Measurements from ENCODE around the gene ETV4.

Gene ETV4

DNA sequence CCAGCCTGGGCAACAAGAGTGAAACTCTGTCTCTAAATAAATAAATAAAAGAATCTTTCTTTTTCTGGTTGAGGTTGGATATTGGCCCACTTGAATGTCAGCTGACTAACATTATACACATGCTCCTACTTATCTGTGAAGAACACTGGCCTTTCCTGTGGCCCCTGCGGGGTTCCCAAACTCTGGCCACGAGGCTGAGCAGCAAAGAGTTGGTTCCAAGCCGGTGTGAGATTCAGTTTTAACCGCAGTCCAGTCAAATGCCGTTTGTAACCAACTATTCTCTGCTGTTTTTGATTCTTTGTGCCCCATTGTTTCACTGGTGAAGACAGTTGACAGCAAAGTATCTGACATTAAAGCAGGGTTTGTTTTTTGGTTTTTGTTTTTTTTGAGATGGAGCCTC lies 11.2 kb downstream of the ETV4 start:
- H2AFZ ChIP-seq (ENCODE audit: low read depth, low read length): no peak overlapping the region
- peak overlapping the region in 1 of 2 experiments; percentile 48 for H3K4ac ChIP-seq (ENCODE audit: low read depth in 1 of 2, low read length in 2 of 2)
- no peak overlapping the region for H3K9ac ChIP-seq (ENCODE audit: low read length)
- no peak overlapping the region for H3K4me3 ChIP-seq (ENCODE audit: insufficient read depth in 1 of 2, low read depth in 1 of 2, low read length in 2 of 2)
- H3K79me1 ChIP-seq (replicated peaks; ENCODE audit: low read length, poor library complexity, severe bottlenecking): peaks cover 6% of the 10 kb centered on the region
- H3K4me2 ChIP-seq (ENCODE audit: low read length, poor library complexity, severe bottlenecking): no peak overlapping the region
- peaks cover 15% of the 10 kb centered on the region for H3K4me1 ChIP-seq (ENCODE audit: control insufficient read depth, insufficient read depth, low read depth, low read length)
- H2BK5ac ChIP-seq (ENCODE audit: low read depth, low read length, poor library complexity, severe bottlenecking): no peak overlapping the region
- H4K8ac ChIP-seq (ENCODE audit: low read length): no peak overlapping the region
- WGBS: 87% methylated on average over 5 of the region's 5 CpGs
- H3K9me3 ChIP-seq (ENCODE audit: control insufficient read depth, low read length): no peaks in the 10 kb centered on the region
- H2AK5ac ChIP-seq (ENCODE audit: low read length, severe bottlenecking): no peak overlapping the region
- H3K27ac ChIP-seq (ENCODE audit: low read length, poor library complexity, severe bottlenecking): no peak overlapping the region
- H4K91ac ChIP-seq (ENCODE audit: low read length): no peak overlapping the region
- no peak overlapping the region for H3K23ac ChIP-seq (ENCODE audit: low read length in 2 of 2)
- H3K14ac ChIP-seq (ENCODE audit: low read length in 2 of 2): no peak overlapping the region
- H2BK120ac ChIP-seq (ENCODE audit: low read depth, low read length): peak overlapping the region; percentile 77
- peaks cover 0 to 4% of the 10 kb centered on the region in 2 experiments for H3K36me3 ChIP-seq (ENCODE audit: control insufficient read depth in 1 of 2, insufficient read depth in 2 of 2, low read depth in 1 of 2, low read length in 2 of 2)
- no peak for DNase-seq
- H2BK15ac ChIP-seq (ENCODE audit: low read depth, poor library complexity, severe bottlenecking): peak overlapping the region; percentile 26
- H2BK12ac ChIP-seq (ENCODE audit: low read length in 2 of 2): peak overlapping the region in 1 of 2 experiments; percentile 38
- H3K18ac ChIP-seq (ENCODE audit: low read depth in 1 of 2, low read length in 2 of 2): no peak overlapping the region
- no peaks in the 10 kb centered on the region for H3K27me3 ChIP-seq (ENCODE audit: control insufficient read depth in 1 of 2, insufficient read depth in 1 of 2, low read length in 2 of 2)

DNA sequence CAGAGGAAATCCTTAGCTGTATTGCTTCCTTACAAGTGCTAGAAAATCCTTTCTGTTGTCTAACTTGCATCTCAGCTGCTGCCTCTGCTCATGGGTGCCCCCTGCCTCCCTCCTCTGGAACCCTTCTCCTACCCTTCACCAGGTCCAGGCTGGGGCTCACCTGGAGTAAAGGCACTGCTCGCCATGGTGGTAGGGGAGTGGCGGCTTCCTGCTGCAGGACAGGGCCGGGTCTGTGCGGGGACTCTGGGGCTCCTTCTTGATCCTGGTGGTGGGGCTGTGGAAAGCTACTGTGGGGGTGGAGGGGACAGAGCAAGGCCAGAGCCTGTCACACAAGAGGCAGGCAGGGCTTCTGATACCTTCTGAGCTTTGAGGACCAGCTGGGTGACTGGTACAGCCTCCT lies 12.4 kb downstream of the ETV4 start:
- peak overlapping the region in 1 of 2 experiments; percentile 27 for H3K18ac ChIP-seq (ENCODE audit: low read depth in 1 of 2, low read length in 2 of 2)
- H3K27me3 ChIP-seq (ENCODE audit: control insufficient read depth in 1 of 2, insufficient read depth in 1 of 2, low read length in 2 of 2): no peaks in the 10 kb centered on the region
- peaks cover 1 to 14% of the 10 kb centered on the region in 2 experiments for H3K36me3 ChIP-seq (ENCODE audit: control insufficient read depth in 1 of 2, insufficient read depth in 2 of 2, low read depth in 1 of 2, low read length in 2 of 2)
- peaks cover 11% of the 10 kb centered on the region for H3K79me1 ChIP-seq (replicated peaks; ENCODE audit: low read length, poor library complexity, severe bottlenecking)
- H3K23ac ChIP-seq (ENCODE audit: low read length in 2 of 2): no peak overlapping the region
- H4K91ac ChIP-seq (ENCODE audit: low read length): no peak overlapping the region
- H2BK15ac ChIP-seq (ENCODE audit: low read depth, poor library complexity, severe bottlenecking): peak overlapping the region; percentile 15
- H3K27ac ChIP-seq (ENCODE audit: low read length, poor library complexity, severe bottlenecking): no peak overlapping the region
- no peak overlapping the region for H2BK5ac ChIP-seq (ENCODE audit: low read depth, low read length, poor library complexity, severe bottlenecking)
- H2BK12ac ChIP-seq (ENCODE audit: low read length in 2 of 2): peak overlapping the region in 1 of 2 experiments; percentile 30
- no peak for DNase-seq
- no peak overlapping the region for H3K9ac ChIP-seq (ENCODE audit: low read length)
- H2AFZ ChIP-seq (ENCODE audit: low read depth, low read length): no peak overlapping the region
- H3K4me1 ChIP-seq (ENCODE audit: control insufficient read depth, insufficient read depth, low read depth, low read length): peaks cover 23% of the 10 kb centered on the region
- H3K9me3 ChIP-seq (ENCODE audit: control insufficient read depth, low read length): no peaks in the 10 kb centered on the region
- peak overlapping the region; percentile 71 for H4K8ac ChIP-seq (ENCODE audit: low read length)
- H2AK5ac ChIP-seq (ENCODE audit: low read length, severe bottlenecking): no peak overlapping the region
- no peak overlapping the region for H2BK120ac ChIP-seq (ENCODE audit: low read depth, low read length)
- no peak overlapping the region for H3K14ac ChIP-seq (ENCODE audit: low read length in 2 of 2)
- H3K4ac ChIP-seq (ENCODE audit: low read depth in 1 of 2, low read length in 2 of 2): peak overlapping the region in 1 of 2 experiments; percentile 75
- 98% methylated on average over 4 of the region's 4 CpGs for WGBS
- no peak overlapping the region for H3K4me3 ChIP-seq (ENCODE audit: insufficient read depth in 1 of 2, low read depth in 1 of 2, low read length in 2 of 2)
- no peak overlapping the region for H3K4me2 ChIP-seq (ENCODE audit: low read length, poor library complexity, severe bottlenecking)

DNA sequence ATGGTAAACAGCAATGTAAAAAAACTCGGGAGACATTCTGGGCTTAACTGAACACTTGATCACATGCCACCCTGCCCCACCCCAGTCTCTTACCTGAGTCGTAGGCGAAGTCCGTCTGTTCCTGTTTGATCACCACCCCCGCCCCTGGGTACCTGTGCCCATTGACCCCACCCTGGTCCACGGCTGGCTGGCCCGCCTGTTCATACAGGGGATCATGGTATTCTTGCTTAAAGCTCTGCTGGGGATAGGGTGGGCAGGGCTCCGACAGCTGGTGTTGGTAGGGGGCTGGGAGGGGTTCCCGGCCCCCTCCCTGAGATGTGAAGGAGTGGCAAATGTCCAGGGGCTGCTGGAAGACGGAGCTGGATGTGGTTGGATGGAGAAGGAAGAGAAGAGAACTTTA lies 13.6 kb downstream of the ETV4 start:
- 96% methylated on average over 9 of the region's 10 CpGs for WGBS

DNA sequence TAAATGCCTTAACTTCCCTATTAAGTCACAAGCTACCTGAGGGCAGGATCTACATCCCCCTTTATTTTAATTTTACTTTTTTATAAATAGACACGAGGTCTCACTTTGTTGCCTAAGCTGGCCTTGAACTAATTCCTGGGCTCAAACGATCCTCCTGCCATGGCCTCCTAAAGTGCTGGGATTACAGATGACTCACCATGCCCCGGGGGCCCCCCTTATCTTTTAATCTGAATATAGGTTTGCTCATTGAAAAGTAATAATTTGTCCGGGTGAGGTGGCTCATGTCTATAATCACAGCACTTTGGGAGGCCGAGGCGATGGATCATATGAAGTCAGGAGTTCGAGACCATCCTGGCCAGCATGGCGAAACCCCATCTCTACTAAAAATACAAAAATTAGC lies 14.2 kb downstream of the ETV4 start:
- H3K4me2 ChIP-seq (ENCODE audit: low read length, poor library complexity, severe bottlenecking): no peak overlapping the region
- no peak overlapping the region for H3K18ac ChIP-seq (ENCODE audit: low read depth in 1 of 2, low read length in 2 of 2)
- peaks cover 25% of the 10 kb centered on the region for H3K4me1 ChIP-seq (ENCODE audit: control insufficient read depth, insufficient read depth, low read depth, low read length)
- H3K14ac ChIP-seq (ENCODE audit: low read length in 2 of 2): no peak overlapping the region
- H3K4me3 ChIP-seq (ENCODE audit: insufficient read depth in 1 of 2, low read depth in 1 of 2, low read length in 2 of 2): no peak overlapping the region
- H3K27ac ChIP-seq (ENCODE audit: low read length, poor library complexity, severe bottlenecking): no peak overlapping the region
- H3K9ac ChIP-seq (ENCODE audit: low read length): no peak overlapping the region
- H4K8ac ChIP-seq (ENCODE audit: low read length): no peak overlapping the region
- no peak overlapping the region for H2BK5ac ChIP-seq (ENCODE audit: low read depth, low read length, poor library complexity, severe bottlenecking)
- peak overlapping the region; percentile 15 for H2BK15ac ChIP-seq (ENCODE audit: low read depth, poor library complexity, severe bottlenecking)
- no peaks in the 10 kb centered on the region for H3K9me3 ChIP-seq (ENCODE audit: control insufficient read depth, low read length)
- DNase-seq: peak; percentile 16
- H2BK12ac ChIP-seq (ENCODE audit: low read length in 2 of 2): no peak overlapping the region
- H2AK5ac ChIP-seq (ENCODE audit: low read length, severe bottlenecking): no peak overlapping the region
- H4K91ac ChIP-seq (ENCODE audit: low read length): no peak overlapping the region
- no peak overlapping the region for H3K4ac ChIP-seq (ENCODE audit: low read depth in 1 of 2, low read length in 2 of 2)
- H3K27me3 ChIP-seq (ENCODE audit: control insufficient read depth in 1 of 2, insufficient read depth in 1 of 2, low read length in 2 of 2): no peaks in the 10 kb centered on the region
- peaks cover 17% of the 10 kb centered on the region for H3K79me1 ChIP-seq (replicated peaks; ENCODE audit: low read length, poor library complexity, severe bottlenecking)
- H3K36me3 ChIP-seq (ENCODE audit: control insufficient read depth in 1 of 2, insufficient read depth in 2 of 2, low read depth in 1 of 2, low read length in 2 of 2): peaks cover 13 to 23% of the 10 kb centered on the region in 2 experiments
- H2BK120ac ChIP-seq (ENCODE audit: low read depth, low read length): no peak overlapping the region
- H3K23ac ChIP-seq (ENCODE audit: low read length in 2 of 2): no peak overlapping the region
- H2AFZ ChIP-seq (ENCODE audit: low read depth, low read length): no peak overlapping the region
- 75% methylated on average over 8 of the region's 8 CpGs for WGBS

More for the DNA sequence above, 13.6 kb downstream of the ETV4 start:
- H3K18ac ChIP-seq (ENCODE audit: low read depth in 1 of 2, low read length in 2 of 2): no peak overlapping the region
- no peak for DNase-seq
- H3K27me3 ChIP-seq (ENCODE audit: control insufficient read depth in 1 of 2, insufficient read depth in 1 of 2, low read length in 2 of 2): no peaks in the 10 kb centered on the region
- H3K36me3 ChIP-seq (ENCODE audit: control insufficient read depth in 1 of 2, insufficient read depth in 2 of 2, low read depth in 1 of 2, low read length in 2 of 2): peaks cover 6 to 23% of the 10 kb centered on the region in 2 experiments
- H2BK120ac ChIP-seq (ENCODE audit: low read depth, low read length): peak overlapping the region; percentile 42
- no peak overlapping the region for H3K9ac ChIP-seq (ENCODE audit: low read length)
- no peak overlapping the region for H3K4ac ChIP-seq (ENCODE audit: low read depth in 1 of 2, low read length in 2 of 2)
- H3K4me3 ChIP-seq (ENCODE audit: insufficient read depth in 1 of 2, low read depth in 1 of 2, low read length in 2 of 2): no peak overlapping the region
- no peak overlapping the region for H3K14ac ChIP-seq (ENCODE audit: low read length in 2 of 2)
- H2BK5ac ChIP-seq (ENCODE audit: low read depth, low read length, poor library complexity, severe bottlenecking): no peak overlapping the region
- no peak overlapping the region for H3K23ac ChIP-seq (ENCODE audit: low read length in 2 of 2)
- H4K8ac ChIP-seq (ENCODE audit: low read length): no peak overlapping the region
- no peak overlapping the region for H2AK5ac ChIP-seq (ENCODE audit: low read length, severe bottlenecking)
- H3K4me2 ChIP-seq (ENCODE audit: low read length, poor library complexity, severe bottlenecking): no peak overlapping the region
- no peaks in the 10 kb centered on the region for H3K9me3 ChIP-seq (ENCODE audit: control insufficient read depth, low read length)
- H3K79me1 ChIP-seq (replicated peaks; ENCODE audit: low read length, poor library complexity, severe bottlenecking): peaks cover 15% of the 10 kb centered on the region
- H2AFZ ChIP-seq (ENCODE audit: low read depth, low read length): no peak overlapping the region
- H2BK12ac ChIP-seq (ENCODE audit: low read length in 2 of 2): peak overlapping the region in 1 of 2 experiments; percentile 5
- peaks cover 25% of the 10 kb centered on the region for H3K4me1 ChIP-seq (ENCODE audit: control insufficient read depth, insufficient read depth, low read depth, low read length)
- H3K27ac ChIP-seq (ENCODE audit: low read length, poor library complexity, severe bottlenecking): no peak overlapping the region
- peak overlapping the region; percentile 36 for H2BK15ac ChIP-seq (ENCODE audit: low read depth, poor library complexity, severe bottlenecking)
- peak overlapping the region; percentile 67 for H4K91ac ChIP-seq (ENCODE audit: low read length)
